Measurements from ENCODE around the gene ARHGAP15.

- TF ChIP-seq, protein P1, sequence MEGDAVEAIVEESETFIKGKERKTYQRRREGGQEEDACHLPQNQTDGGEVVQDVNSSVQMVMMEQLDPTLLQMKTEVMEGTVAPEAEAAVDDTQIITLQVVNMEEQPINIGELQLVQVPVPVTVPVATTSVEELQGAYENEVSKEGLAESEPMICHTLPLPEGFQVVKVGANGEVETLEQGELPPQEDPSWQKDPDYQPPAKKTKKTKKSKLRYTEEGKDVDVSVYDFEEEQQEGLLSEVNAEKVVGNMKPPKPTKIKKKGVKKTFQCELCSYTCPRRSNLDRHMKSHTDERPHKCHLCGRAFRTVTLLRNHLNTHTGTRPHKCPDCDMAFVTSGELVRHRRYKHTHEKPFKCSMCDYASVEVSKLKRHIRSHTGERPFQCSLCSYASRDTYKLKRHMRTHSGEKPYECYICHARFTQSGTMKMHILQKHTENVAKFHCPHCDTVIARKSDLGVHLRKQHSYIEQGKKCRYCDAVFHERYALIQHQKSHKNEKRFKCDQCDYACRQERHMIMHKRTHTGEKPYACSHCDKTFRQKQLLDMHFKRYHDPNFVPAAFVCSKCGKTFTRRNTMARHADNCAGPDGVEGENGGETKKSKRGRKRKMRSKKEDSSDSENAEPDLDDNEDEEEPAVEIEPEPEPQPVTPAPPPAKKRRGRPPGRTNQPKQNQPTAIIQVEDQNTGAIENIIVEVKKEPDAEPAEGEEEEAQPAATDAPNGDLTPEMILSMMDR (IDR thresholded peaks at IDR 0.05 in 2 of 3, conservative IDR thresholded peaks at IDR 0.05 in 1 of 3; ENCODE audit: borderline replicate concordance in 1 of 3, insufficient read depth in 1 of 3, low read depth in 2 of 3, low read length in 2 of 3): no peak
- TF ChIP-seq RAD21 (IDR thresholded peaks at IDR 0.05; ENCODE audit: low read depth): no peak
- no peak for TF ChIP-seq POLR2AphosphoS5 (IDR thresholded peaks at IDR 0.05; ENCODE audit: low read depth, low read length)
- no peak for TF ChIP-seq POLR2A (IDR thresholded peaks at IDR 0.05; ENCODE audit: borderline replicate concordance, extremely low read depth, insufficient read depth, insufficient read length)
Observed at GRCh38 chr2:143329288-143329687, 200.1 kb downstream of the ARHGAP15 start.
